Lower leg skin (tissue), 3 donors: ENCODE measurements around the gene NAIP.
"Not testable (repeated sequence)": the region's sequence is repeated elsewhere in the genome, so short reads cannot be mapped to it uniquely, and the experiment has no call there.

ENCODE experiments used
- POLR2A ChIP-seq, 2 donors: fragments of 450-650 bp; IDR thresholded peaks; one replicate each; pipeline ENCODE4 v1.6.1; 2016 to 2017; ENCODE audit warnings: antibody characterized with exemption in 2 of 2, mild to moderate bottlenecking in 1 of 2, moderate library complexity in 1 of 2
- TF ChIP-seq, protein P1 (sequence below), 3 donors: fragments of 450-650 bp; IDR thresholded peaks; one replicate each; pipeline ENCODE4 v1.5.1; 2016; ENCODE audit warnings: antibody characterized with exemption in 3 of 3, mild to moderate bottlenecking in 3 of 3, moderate library complexity in 2 of 3

DNA sequence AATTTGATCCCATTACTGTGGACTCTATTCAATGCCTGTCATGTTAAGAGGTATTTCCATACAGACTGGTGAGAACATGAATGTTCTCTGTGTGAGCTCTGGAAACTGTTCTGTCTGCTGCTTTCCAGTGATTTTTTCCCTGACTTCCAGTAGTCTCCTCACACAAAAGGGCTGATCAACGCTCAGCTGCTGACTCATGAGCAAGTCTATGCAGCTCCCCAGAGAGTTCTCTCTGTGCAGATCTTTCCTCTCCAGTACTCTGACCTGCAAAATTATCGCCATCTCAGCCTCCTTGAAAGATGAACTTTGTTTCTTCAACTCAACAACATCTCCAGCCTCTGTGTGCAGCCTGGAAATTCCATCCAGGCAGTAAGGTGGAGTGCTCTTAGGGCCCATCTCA, 19.0 kb upstream of the NAIP start:
- TF ChIP-seq, protein P1, sequence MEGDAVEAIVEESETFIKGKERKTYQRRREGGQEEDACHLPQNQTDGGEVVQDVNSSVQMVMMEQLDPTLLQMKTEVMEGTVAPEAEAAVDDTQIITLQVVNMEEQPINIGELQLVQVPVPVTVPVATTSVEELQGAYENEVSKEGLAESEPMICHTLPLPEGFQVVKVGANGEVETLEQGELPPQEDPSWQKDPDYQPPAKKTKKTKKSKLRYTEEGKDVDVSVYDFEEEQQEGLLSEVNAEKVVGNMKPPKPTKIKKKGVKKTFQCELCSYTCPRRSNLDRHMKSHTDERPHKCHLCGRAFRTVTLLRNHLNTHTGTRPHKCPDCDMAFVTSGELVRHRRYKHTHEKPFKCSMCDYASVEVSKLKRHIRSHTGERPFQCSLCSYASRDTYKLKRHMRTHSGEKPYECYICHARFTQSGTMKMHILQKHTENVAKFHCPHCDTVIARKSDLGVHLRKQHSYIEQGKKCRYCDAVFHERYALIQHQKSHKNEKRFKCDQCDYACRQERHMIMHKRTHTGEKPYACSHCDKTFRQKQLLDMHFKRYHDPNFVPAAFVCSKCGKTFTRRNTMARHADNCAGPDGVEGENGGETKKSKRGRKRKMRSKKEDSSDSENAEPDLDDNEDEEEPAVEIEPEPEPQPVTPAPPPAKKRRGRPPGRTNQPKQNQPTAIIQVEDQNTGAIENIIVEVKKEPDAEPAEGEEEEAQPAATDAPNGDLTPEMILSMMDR (IDR thresholded peaks at IDR 0.05): not testable (repeated sequence)
- TF ChIP-seq POLR2A (IDR thresholded peaks at IDR 0.05): not testable (repeated sequence)
